Natural killer cell (primary cell): ENCODE data around the gene PCED1B. TPM values are rescaled to one million over a fixed set of nuclear protein-coding genes. Genes with fewer than 3 reads are reported as not detected.
"Not testable (repeated sequence)": the region's sequence is repeated elsewhere in the genome, so short reads cannot be mapped to it uniquely, and the experiment has no call there.

Source experiments
- ATAC-seq, 3 donors: fragments of 150-1000 bp in 2 of 3; fragments of 200-7000 bp in 1 of 3; cut with Tn5 transposase; 1 replicate in 1 of 3; 2 replicates in 2 of 3; pipeline ENCODE4 v1.10.0; 2021; ENCODE audit warnings: mild to moderate bottlenecking in 2 of 3, moderate library complexity in 2 of 3
- DNase-seq, 2 donors: peaks; one replicate each; pipeline versions ENCODE4 v3.0.0 to v3.0.0-alpha.2; 2013 to 2021; ENCODE audit warnings: mixed read lengths in 1 of 2
- H3K27ac ChIP-seq: one replicate; pipeline ENCODE4 v1.5.1; 2013; ENCODE audit warnings: mild to moderate bottlenecking, low read length
- H3K27me3 ChIP-seq: one replicate; pipeline ENCODE4 v1.6.1; 2013; ENCODE audit warnings: low read length; ENCODE audit not compliant: control insufficient read depth, insufficient read depth
- H3K36me3 ChIP-seq: one replicate; pipeline ENCODE4 v1.6.1; 2013; ENCODE audit warnings: low read length; ENCODE audit not compliant: control insufficient read depth, insufficient read depth
- H3K4me1 ChIP-seq: one replicate; pipeline ENCODE4 v1.6.1; 2013; ENCODE audit warnings: low read length; ENCODE audit not compliant: control insufficient read depth, insufficient read depth
- H3K4me3 ChIP-seq: one replicate; pipeline ENCODE4 v1.5.1; 2013; ENCODE audit warnings: low read length
- H3K9me3 ChIP-seq: one replicate; pipeline ENCODE4 v1.6.1; 2013; ENCODE audit warnings: low read length; ENCODE audit not compliant: control insufficient read depth, insufficient read depth
- H3K27ac Mint-ChIP-seq, 2 donors: one replicate each; pipeline ENCODE4 v1.8.0; 2022; ENCODE audit warnings: mild to moderate bottlenecking in 2 of 2, mixed read lengths in 2 of 2, moderate library complexity in 1 of 2
- H3K27me3 Mint-ChIP-seq, 2 donors: one replicate each; pipeline ENCODE4 v1.8.0; 2022; ENCODE audit warnings: low read depth in 2 of 2, mixed read lengths in 2 of 2
- H3K36me3 Mint-ChIP-seq: one replicate; pipeline ENCODE4 v1.8.0; 2022; ENCODE audit warnings: mixed read lengths
- H3K4me1 Mint-ChIP-seq, 2 donors: one replicate each; pipeline ENCODE4 v1.8.0; 2022; ENCODE audit warnings: mixed read lengths in 2 of 2
- H3K4me3 Mint-ChIP-seq: one replicate; pipeline ENCODE4 v1.8.0; 2022; ENCODE audit warnings: mild to moderate bottlenecking, moderate library complexity, mixed read lengths
- H3K9me3 Mint-ChIP-seq, 2 donors: one replicate each; pipeline ENCODE4 v1.8.0; 2022; ENCODE audit warnings: mixed read lengths in 2 of 2
- CTCF ChIP-seq: fragments of 200-600 bp; IDR thresholded peaks from one replicate; pipeline ENCODE4 v1.8.0; 2022; ENCODE audit warnings: antibody characterized with exemption
- WGBS: methylation state at CpG from one replicate; pipeline ENCODE4 v1.1.7; 2013; ENCODE audit warnings: missing lambda C conversion rate; ENCODE audit not compliant: insufficient coverage; 5-methylcytosine and 5-hydroxymethylcytosine counted together
- intact Hi-C: fragments of 100-400 bp; cut with micrococcal nuclease; formaldehyde crosslinking; loops from one replicate; pipeline ENCODE4 v1.14.2; 2022
- total RNA-seq, 4 donors: library from RNA; stranded (reverse); fragments of 120-200 nt in 1 of 4; gene quantifications; one replicate each; pipeline versions ENCODE4 v1.2.3 to v1.2.4, GENCODE V29; 2013 to 2022

The PCED1B gene
- total RNA-seq, 3 donors from 2014 or later (not counting 1 experiment from before 2014, with no cell fraction given), result 30.2 to 35.9 (median 33.3) TPM

- H3K4me3 ChIP-seq, result no peak overlapping the region
- H3K9me3 Mint-ChIP-seq, result no peaks in the 10 kb centered on the region
- H3K36me3 Mint-ChIP-seq, result peaks cover 27% of the 10 kb centered on the region
- TF ChIP-seq CTCF, result no peak
- no peaks in the 10 kb centered on the region for H3K4me1 ChIP-seq
- H3K4me3 Mint-ChIP-seq, result no peak overlapping the region
- intact Hi-C loops, result no loop called here
- ATAC-seq (no peak), DNase-seq (no peak)
- H3K27me3 Mint-ChIP-seq, result no peaks in the 10 kb centered on the region
- peaks cover 14 to 28% of the 10 kb centered on the region in 2 donors for H3K4me1 Mint-ChIP-seq
- H3K27me3 ChIP-seq, result no peaks in the 10 kb centered on the region
- peak overlapping the region in 1 of 2 donors; percentile 37 for H3K27ac Mint-ChIP-seq
- no peak overlapping the region for H3K27ac ChIP-seq
- no peaks in the 10 kb centered on the region for H3K9me3 ChIP-seq
- H3K36me3 ChIP-seq, result peaks cover 3% of the 10 kb centered on the region
Observed at GRCh38 chr12:47164116-47164515, 84.7 kb downstream of the PCED1B start.

GRCh38 chr12:47164724-47165439 lies 85.5 kb downstream of the PCED1B start:
- no peak for TF ChIP-seq CTCF
- ATAC-seq (no peak), DNase-seq (no peak)
- Histone ChIP-seq H3K4me1 (no peaks in the 10 kb centered on the region), H3K9me3 (no peaks in the 10 kb centered on the region), H3K27ac (no peak overlapping the region), H3K27me3 (no peaks in the 10 kb centered on the region), H3K4me3 (no peak overlapping the region), H3K36me3 (peaks cover 3% of the 10 kb centered on the region)
- Mint-ChIP-seq H3K9me3 (no peaks in the 10 kb centered on the region), H3K27me3 (no peaks in the 10 kb centered on the region), H3K4me3 (no peak overlapping the region), H3K27ac (peak overlapping the region in 1 of 2 donors; percentile 8), H3K36me3 (peaks cover 19% of the 10 kb centered on the region), H3K4me1 (peaks cover 9 to 28% of the 10 kb centered on the region in 2 donors)
- intact Hi-C loops, result no loop called here
- WGBS, result 94% methylated on average over 2 of the region's 2 CpGs

GRCh38 chr12:47165934-47166333 lies 86.5 kb downstream of the PCED1B start:
- peaks cover 0 to 4% of the 10 kb centered on the region in 2 donors for H3K9me3 Mint-ChIP-seq
- no peaks in the 10 kb centered on the region for H3K27me3 ChIP-seq
- TF ChIP-seq CTCF, result no peak
- no peak for DNase-seq
- H3K36me3 Mint-ChIP-seq, result peaks cover 16% of the 10 kb centered on the region
- 87% methylated on average over 5 of the region's 5 CpGs for WGBS
- no peak overlapping the region for H3K4me3 Mint-ChIP-seq
- no peaks in the 10 kb centered on the region for H3K27me3 Mint-ChIP-seq
- no peaks in the 10 kb centered on the region for H3K4me1 ChIP-seq
- H3K4me1 Mint-ChIP-seq, result peaks cover 9 to 24% of the 10 kb centered on the region in 2 donors
- intact Hi-C loops, result no loop called here
- no peaks in the 10 kb centered on the region for H3K9me3 ChIP-seq
- no peak overlapping the region for H3K4me3 ChIP-seq
- H3K27ac ChIP-seq, result no peak overlapping the region
- no peak for ATAC-seq
- H3K27ac Mint-ChIP-seq, result peak overlapping the region in 1 of 2 donors; percentile 9
- H3K36me3 ChIP-seq, result peaks cover 3% of the 10 kb centered on the region

- peaks cover 9 to 23% of the 10 kb centered on the region in 2 donors for H3K4me1 Mint-ChIP-seq
- no peaks in the 10 kb centered on the region for H3K27me3 Mint-ChIP-seq
- no peaks in the 10 kb centered on the region for H3K4me1 ChIP-seq
- no peaks in the 10 kb centered on the region for H3K9me3 ChIP-seq
- no CpG with 5 or more reads among the region's 1 CpG for WGBS
- peaks cover 0 to 4% of the 10 kb centered on the region in 2 donors for H3K9me3 Mint-ChIP-seq
- H3K4me3 ChIP-seq, result no peak overlapping the region
- H3K36me3 Mint-ChIP-seq, result peaks cover 16% of the 10 kb centered on the region
- H3K27ac ChIP-seq, result no peak overlapping the region
- H3K27ac Mint-ChIP-seq, result peak overlapping the region in 1 of 2 donors; percentile 9
- no peak for TF ChIP-seq CTCF
- intact Hi-C loops, result no loop called here
- no peak for DNase-seq
- H3K4me3 Mint-ChIP-seq, result no peak overlapping the region
- peaks cover 3% of the 10 kb centered on the region for H3K36me3 ChIP-seq
- H3K27me3 ChIP-seq, result no peaks in the 10 kb centered on the region
- no peak for ATAC-seq
Observed at GRCh38 chr12:47166365-47166764, 86.9 kb downstream of the PCED1B start.

- H3K36me3 ChIP-seq, H3K27ac ChIP-seq, H3K9me3 Mint-ChIP-seq, H3K4me1 ChIP-seq, H3K27me3 Mint-ChIP-seq, H3K9me3 ChIP-seq, ATAC-seq, H3K4me3 ChIP-seq, H3K27ac Mint-ChIP-seq, H3K36me3 Mint-ChIP-seq, DNase-seq, intact Hi-C loops, H3K4me3 Mint-ChIP-seq, H3K27me3 ChIP-seq: not testable (repeated sequence)
- 95% methylated on average over 6 of the region's 16 CpGs for WGBS
- H3K4me1 Mint-ChIP-seq, result peaks cover 16 to 20% of the 10 kb centered on the region in 2 donors
Observed at GRCh38 chr12:47170281-47170680, 90.9 kb downstream of the PCED1B start.
